Cerebellar cortex (tissue), 1 donor: Measurements from ENCODE around the gene FAM181A.

ENCODE experiments used
- DNase-seq: peaks from one replicate; pipeline ENCODE4 v3.0.0-alpha.2; 2015; ENCODE audit warnings: low spot score

FAM181A gene

GRCh38 chr14:93926873-93927799, at the start of gene FAM181A:
Gene FAM181A (plus strand): TSS chr14:93927344. CDS start chr14:93928286, 942 bp downstream.
- no peak for DNase-seq

GRCh38 chr14:93878212-93878611, 48.9 kb upstream of the FAM181A start:
- DNase-seq: no peak

GRCh38 chr14:93878871-93879270, 48.3 kb upstream of the FAM181A start:
- no peak for DNase-seq

DNA sequence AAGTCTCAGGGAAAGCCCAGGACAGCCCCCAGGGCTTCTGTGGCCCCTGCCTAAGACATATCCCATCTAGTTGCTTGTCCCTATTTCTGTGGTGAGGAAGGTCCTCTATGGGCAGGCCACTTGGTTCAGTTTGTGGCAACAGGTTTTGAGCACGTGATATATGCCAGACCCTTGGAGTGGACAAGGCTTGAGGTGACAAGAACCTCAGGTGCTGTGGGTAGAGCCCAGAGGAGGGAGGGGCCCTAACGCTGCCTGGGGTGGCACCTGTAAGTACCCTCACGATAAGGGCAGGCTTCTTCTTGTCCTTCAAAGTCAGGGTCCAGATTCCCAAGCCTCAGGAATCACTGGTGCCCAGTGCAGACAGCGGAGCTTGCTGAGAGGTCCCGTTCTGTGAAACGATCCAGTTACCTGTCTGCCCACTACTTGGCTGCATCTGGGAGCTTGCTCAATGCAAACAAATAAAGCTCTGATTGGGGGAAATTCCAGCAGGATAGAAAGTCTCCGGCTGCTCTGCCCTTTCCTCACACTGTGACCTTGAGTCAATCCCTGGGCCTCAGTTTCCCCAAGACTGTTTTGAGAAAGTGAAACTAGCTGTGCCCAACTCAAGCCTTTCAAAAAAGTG, 47.7 kb upstream of the FAM181A start:
- no peak for DNase-seq

- no peak for DNase-seq
Measured at GRCh38 chr14:93880021-93880820, 46.9 kb upstream of the FAM181A start.

DNA sequence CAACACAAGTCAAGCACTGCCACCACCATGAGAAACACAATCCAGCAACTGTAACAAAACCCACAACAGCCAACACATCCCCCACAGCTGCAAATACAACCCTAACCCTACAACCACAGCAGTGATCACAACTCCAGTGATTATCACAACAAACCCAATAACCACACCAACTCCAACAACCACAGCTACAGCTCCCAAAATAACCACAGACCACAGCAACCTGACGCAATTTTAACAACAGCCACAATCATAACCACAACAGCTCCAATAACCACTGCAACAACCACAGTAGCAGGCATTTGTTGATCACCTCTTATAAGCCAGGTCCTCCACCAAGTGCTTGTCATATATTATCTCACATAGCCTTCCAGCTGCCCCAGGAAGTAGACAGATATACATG, 42.2 kb upstream of the FAM181A start:
- DNase-seq: no peak

DNA sequence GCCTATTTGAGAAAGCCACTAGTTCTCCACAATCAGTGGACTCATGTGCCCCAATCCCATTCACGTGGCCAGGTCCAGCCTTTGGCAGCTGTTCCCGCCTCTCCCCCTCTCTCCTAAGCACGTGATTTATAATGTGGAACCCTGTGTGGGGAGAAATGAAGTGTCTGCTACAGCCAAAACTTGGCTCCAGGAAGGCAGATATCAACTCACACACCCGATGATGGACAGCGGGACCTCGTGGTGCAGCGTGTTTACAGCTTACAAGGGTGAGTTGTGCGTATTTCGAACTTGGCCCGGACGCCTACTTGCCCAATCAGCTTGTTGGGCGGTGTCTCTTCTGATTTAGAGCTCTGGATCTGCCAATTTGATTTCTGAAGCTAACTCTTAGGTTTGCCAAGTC, 38.1 kb upstream of the FAM181A start:
- DNase-seq: no peak

GRCh38 chr14:93889739-93890483, 37.2 kb upstream of the FAM181A start:
- peak; percentile 25 for DNase-seq

- DNase-seq: no peak
Measured at GRCh38 chr14:93891756-93892504, 35.2 kb upstream of the FAM181A start.

- DNase-seq: no peak
Measured at GRCh38 chr14:93892505-93892839, 34.7 kb upstream of the FAM181A start.

DNA sequence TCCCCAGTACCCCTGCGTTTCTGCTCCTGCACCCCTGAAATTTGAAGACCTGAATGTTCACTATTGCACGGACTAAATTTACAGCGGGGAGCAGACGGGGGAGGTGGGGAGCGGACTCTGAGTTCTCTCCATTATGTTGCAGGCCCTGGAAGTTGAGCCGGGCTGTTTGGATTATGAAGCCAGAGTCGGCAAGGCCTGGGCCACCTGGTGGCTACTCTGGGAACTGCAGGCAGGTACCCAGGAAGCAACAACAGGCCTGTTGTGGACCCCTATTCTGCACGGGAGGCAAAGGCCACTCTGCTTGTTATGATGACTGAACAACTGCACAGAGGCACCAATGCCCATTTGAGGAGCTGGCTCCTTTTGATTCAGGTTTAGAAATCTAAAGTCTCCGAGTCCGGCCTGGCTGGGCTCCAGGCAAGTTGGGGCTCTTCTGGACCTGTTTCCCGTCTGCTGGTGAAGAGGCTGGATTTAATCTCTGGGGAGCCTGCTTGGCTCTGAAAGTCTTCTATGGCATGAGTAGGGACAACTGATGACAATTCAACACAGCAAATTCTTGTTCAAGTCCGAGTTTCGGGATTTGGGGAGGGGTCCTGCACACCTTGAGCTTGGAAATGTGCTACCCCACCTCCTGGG, 34.1 kb upstream of the FAM181A start:
- DNase-seq: peak; percentile 77

DNA sequence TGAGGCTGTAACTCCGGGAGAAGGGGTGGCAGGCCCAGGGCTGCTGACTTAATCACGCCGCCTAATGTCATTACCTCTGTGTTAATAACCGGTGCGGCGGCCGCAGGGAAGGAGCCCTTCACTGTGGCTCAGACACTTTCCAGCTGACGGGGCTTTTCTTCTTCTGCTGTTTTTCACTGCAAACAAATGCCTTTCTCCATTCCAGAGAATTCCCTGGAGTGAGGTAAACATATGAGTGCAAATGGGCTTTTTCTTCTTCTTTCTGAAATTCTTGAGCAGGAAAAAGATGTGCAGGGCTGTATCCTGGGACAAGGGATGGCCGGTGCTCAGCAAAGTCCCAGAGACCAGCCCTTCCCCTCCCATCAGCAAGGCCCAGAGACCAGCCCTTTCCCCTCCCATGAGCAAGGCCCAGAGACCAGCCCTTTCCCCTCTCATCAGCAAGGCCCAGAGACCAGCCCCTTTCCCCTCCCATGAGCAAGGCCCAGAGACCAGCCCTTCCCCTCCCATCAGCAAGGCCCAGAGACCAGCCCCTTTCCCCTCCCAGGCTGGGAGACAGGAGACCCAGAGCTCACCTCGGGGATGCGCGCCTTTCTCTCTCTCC, 33.4 kb upstream of the FAM181A start:
- DNase-seq: no peak

DNA sequence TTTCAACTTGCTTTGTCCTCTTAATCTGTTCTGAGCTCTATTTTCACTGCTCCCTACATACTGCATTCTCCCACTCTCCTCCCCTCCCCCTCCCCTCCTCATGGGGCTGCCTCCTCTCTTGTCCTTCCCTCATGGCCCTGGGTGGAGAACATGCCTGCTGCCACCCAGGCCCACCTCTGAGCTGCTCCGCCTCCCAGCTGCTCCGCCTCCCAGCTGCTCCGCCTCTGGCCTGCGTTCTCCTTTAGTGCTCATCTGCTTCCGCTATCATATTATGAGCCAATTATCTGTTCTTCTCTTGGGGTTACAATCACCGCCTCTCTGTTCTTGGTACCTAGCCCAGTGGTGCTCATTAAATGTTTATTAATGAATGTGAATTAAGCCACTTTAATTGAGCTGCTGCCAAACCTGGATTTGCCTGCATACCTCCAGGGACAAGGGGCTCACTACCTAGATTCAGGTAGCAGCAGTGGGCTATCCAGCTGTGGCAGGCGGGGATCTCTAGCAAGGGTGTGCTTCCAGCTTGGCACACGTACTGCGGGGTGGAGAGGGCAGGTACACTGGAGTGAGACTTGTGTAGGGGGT, 32.0 kb upstream of the FAM181A start:
- DNase-seq: no peak

DNA sequence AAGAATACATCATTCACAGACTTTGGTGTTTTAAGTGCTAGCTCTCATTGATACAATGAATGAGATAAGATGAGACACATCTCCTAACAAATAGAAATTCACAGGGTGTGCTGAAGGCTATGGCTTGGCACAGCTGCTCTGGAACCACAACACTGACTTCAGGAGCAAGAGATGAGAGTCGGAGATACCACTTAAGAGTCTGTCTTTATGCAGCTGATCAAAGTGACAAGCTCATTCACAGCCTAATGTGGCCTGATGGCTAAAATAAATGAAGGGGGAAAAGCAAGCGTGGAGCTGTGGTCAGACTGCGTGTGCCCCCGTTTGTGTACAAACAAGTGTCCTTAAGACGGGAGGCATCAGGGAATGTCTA, 29.7 kb upstream of the FAM181A start:
- no peak for DNase-seq

GRCh38 chr14:93898081-93898611, 29.0 kb upstream of the FAM181A start:
- no peak for DNase-seq

- no peak for DNase-seq
Measured at GRCh38 chr14:93898731-93899130, 28.4 kb upstream of the FAM181A start.

DNA sequence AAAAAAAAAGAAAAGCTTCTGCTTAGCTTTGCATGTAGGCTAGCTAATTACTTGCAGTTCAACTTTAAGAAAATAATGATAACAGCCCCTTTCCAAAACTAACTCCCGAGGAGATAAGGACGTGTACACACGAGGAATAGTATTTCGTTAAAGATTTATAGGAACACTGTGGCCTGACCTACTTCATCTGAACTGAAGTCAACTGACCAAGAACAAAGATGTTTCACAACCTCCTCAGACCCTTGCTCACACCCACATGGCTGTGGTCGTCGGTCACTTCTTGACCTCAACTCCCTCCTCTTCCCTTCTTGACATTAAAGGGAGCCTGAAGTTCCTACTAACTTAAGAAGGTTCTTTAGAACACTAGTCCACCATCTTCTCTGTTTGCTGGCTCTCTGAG, 25.3 kb upstream of the FAM181A start:
- DNase-seq: no peak

DNA sequence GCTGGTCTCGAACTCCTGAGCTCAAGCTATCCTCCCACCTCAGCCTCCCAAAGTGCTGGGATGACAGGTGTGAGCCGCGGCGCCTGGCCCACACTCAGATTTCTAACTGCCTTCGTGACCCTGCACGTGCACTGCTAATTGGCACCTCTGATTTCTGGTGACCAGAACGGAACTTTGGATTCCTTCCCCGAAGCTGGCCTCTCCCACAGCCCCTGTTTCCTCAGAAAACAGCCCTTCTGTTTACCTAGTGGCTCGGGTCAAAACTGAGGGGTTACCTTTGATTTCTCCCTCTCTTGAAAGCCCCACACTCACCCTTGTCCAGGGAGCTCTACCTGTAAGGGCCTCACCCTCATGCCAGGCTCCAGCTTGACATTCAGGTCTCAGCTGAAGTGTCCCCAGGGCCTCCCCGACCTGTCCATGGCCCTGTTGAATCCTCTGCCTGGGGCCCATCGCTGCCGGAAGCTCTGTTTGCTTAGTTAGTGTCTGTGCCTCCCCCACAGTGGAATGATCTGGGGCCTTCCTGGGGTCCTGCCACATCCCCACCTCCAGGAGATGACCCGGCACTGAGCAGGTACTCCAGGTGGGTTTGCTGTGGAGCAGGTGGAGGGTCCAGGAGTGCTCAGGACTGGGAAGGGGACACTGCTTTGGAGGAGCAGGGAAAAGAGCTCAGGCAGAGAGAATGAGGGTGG, 24.4 kb upstream of the FAM181A start:
- DNase-seq: no peak
